HG02973 (cell line): ENCODE measurements around the gene CNTNAP2.

Source experiments
- ATAC-seq: cut with Tn5 transposase; IDR thresholded peaks from one replicate; pipeline ENCODE4 v1.9.1; 2021; ENCODE audit warnings: moderate library complexity; ENCODE audit not compliant: unreplicated experiment

CNTNAP2 gene

GRCh38 chr7:146740039-146740438 is 623.4 kb downstream of the CNTNAP2 start:
- no peak for ATAC-seq

GRCh38 chr7:146741911-146742310 is 625.3 kb downstream of the CNTNAP2 start:
- ATAC-seq: no peak

- ATAC-seq: no peak
Observed at GRCh38 chr7:146754385-146754784, 637.8 kb downstream of the CNTNAP2 start.

GRCh38 chr7:146755585-146755984 is 639.0 kb downstream of the CNTNAP2 start:
- no peak for ATAC-seq

GRCh38 chr7:146764458-146764857 is 647.9 kb downstream of the CNTNAP2 start:
- no peak for ATAC-seq

GRCh38 chr7:146768957-146769356 is 652.4 kb downstream of the CNTNAP2 start:
- no peak for ATAC-seq

- ATAC-seq: no peak
Observed at GRCh38 chr7:146772601-146773000, 656.0 kb downstream of the CNTNAP2 start.

- no peak for ATAC-seq
Observed at GRCh38 chr7:146773506-146773905, 656.9 kb downstream of the CNTNAP2 start.

- ATAC-seq: no peak
Observed at GRCh38 chr7:146781352-146782116, 664.9 kb downstream of the CNTNAP2 start.

- ATAC-seq: no peak
Observed at GRCh38 chr7:146787266-146787665, 670.7 kb downstream of the CNTNAP2 start.

- no peak for ATAC-seq
Observed at GRCh38 chr7:146788008-146788407, 671.4 kb downstream of the CNTNAP2 start.

GRCh38 chr7:146791344-146792285 is 675.0 kb downstream of the CNTNAP2 start:
- ATAC-seq: no peak

- ATAC-seq: no peak
Observed at GRCh38 chr7:146804620-146805019, 688.0 kb downstream of the CNTNAP2 start.

- ATAC-seq: no peak
Observed at GRCh38 chr7:146805082-146805481, 688.5 kb downstream of the CNTNAP2 start.

- no peak for ATAC-seq
Observed at GRCh38 chr7:146826329-146826728, 709.7 kb downstream of the CNTNAP2 start.

GRCh38 chr7:146830686-146831085 is 714.1 kb downstream of the CNTNAP2 start:
- ATAC-seq: no peak

GRCh38 chr7:146831875-146832274 is 715.3 kb downstream of the CNTNAP2 start:
- ATAC-seq: no peak

GRCh38 chr7:146844405-146844804 is 727.8 kb downstream of the CNTNAP2 start:
- ATAC-seq: no peak

GRCh38 chr7:146858690-146859089 is 742.1 kb downstream of the CNTNAP2 start:
- ATAC-seq: no peak

- ATAC-seq: no peak
Observed at GRCh38 chr7:146861701-146862100, 745.1 kb downstream of the CNTNAP2 start.

GRCh38 chr7:146862415-146862814 is 745.8 kb downstream of the CNTNAP2 start:
- ATAC-seq: no peak

GRCh38 chr7:146864644-146865043 is 748.0 kb downstream of the CNTNAP2 start:
- ATAC-seq: no peak
